Spleen (tissue), 11 donors: ENCODE results near the gene COTL1. TPM values are rescaled to one million over a fixed set of nuclear protein-coding genes. Genes with fewer than 3 reads are reported as not detected.
A peak's percentile ranks its signal among the peaks of the same experiment; 100 is the strongest.

Experiments
- DNase-seq: peaks from one replicate; pipeline ENCODE4 v3.0.0-alpha.2; 2020
- H3K27ac ChIP-seq, 8 donors: fragments of 200-600 bp; sonication (generic) in 7 of 8; 1 replicate in 4 of 8; 2 replicates in 4 of 8; pipeline versions ENCODE4 v1.5.0 to v1.8.0; 2016 to 2021; ENCODE audit warnings: inconsistent platforms in 4 of 8, mild to moderate bottlenecking in 4 of 8, moderate library complexity in 1 of 8
- H3K27me3 ChIP-seq, 7 donors: fragments of 200-600 bp; sonication (generic) in 6 of 7; replicated peaks in 1 of 7; 1 replicate in 4 of 7; 2 replicates in 3 of 7; pipeline versions ENCODE4 v1.5.0 to v1.8.0; 2016 to 2021; ENCODE audit warnings: inconsistent platforms in 3 of 7, mild to moderate bottlenecking in 1 of 7
- H3K36me3 ChIP-seq, 6 donors: fragments of 200-600 bp; sonication (generic) in 5 of 6; 1 replicate in 4 of 6; 2 replicates in 2 of 6; pipeline versions ENCODE4 v1.5.0 to v1.8.0; 2016 to 2021; ENCODE audit warnings: inconsistent platforms in 2 of 6
- H3K4me1 ChIP-seq, 6 donors: fragments of 200-600 bp; sonication (generic) in 5 of 6; 1 replicate in 3 of 6; 2 replicates in 3 of 6; pipeline versions ENCODE4 v1.5.0 to v1.8.0; 2016 to 2021; ENCODE audit warnings: inconsistent platforms in 3 of 6
- H3K4me3 ChIP-seq, 8 donors: fragments of 200-600 bp; sonication (generic) in 7 of 8; 1 replicate in 4 of 8; 2 replicates in 4 of 8; pipeline versions ENCODE4 v1.5.0 to v1.8.0; 2016 to 2021; ENCODE audit warnings: inconsistent platforms in 4 of 8, mild to moderate bottlenecking in 4 of 8, moderate library complexity in 2 of 8
- H3K9me3 ChIP-seq, 8 donors: fragments of 200-600 bp; sonication (generic) in 7 of 8; 1 replicate in 4 of 8; 2 replicates in 4 of 8; pipeline versions ENCODE4 v1.5.0 to v1.8.0; 2016 to 2021; ENCODE audit warnings: inconsistent platforms in 4 of 8
- CTCF ChIP-seq, 11 experiments: fragments of 200-600 bp in 7 of 11; fragments of 450-650 bp in 4 of 11; sonication (generic) in 4 of 11; IDR thresholded peaks in 8 of 11; conservative IDR thresholded peaks in 3 of 11; 1 replicate in 7 of 11; 2 replicates in 4 of 11; pipeline versions ENCODE4 v1.4.0 to v1.8.0; 2016 to 2021; ENCODE audit warnings: antibody characterized with exemption in 11 of 11, inconsistent platforms in 4 of 11, mild to moderate bottlenecking in 1 of 11
- POLR2A ChIP-seq, 3 donors: fragments of 450-650 bp; IDR thresholded peaks; one replicate each; pipeline ENCODE4 v1.5.1; 2017; ENCODE audit warnings: antibody characterized with exemption in 3 of 3, mild to moderate bottlenecking in 1 of 3
- POLR2AphosphoS5 ChIP-seq, 3 donors: sonication (generic); formaldehyde crosslinking; IDR thresholded peaks; one replicate each; pipeline ENCODE4 v1.5.1; 2017; ENCODE audit warnings: antibody characterized with exemption in 3 of 3
- WGBS, 5 donors: extraction: QIAGEN DNeasy Blood & Tissue Kit in 3 of 5; methylation state at CpG; one replicate each; pipeline versions ENCODE4 v1.1.5 to v1.1.7; 2013 to 2018; 5-methylcytosine and 5-hydroxymethylcytosine counted together
- intact Hi-C: fragments of 100-400 bp; cut with DNase I; formaldehyde crosslinking; loops from one replicate; pipeline ENCODE4 v1.15.0; 2023; ENCODE audit warnings: low total_unique reads
- polyA plus RNA-seq, 3 donors: library from polyadenylated mRNA; stranded (reverse); fragments of 200-250 nt; gene quantifications; one replicate each; pipeline ENCODE4 v1.2.1, GENCODE V29; 2013
- total RNA-seq, 7 donors: library from RNA; depleted of rRNA in 3 of 7; stranded (reverse); fragments of >200 nt in 3 of 7; fragmentation: NEBNext Ultra II Directional in 4 of 7; extraction: Animal tissue kit (Norgen Biotek cat#: 25700) in 4 of 7; gene quantifications; one replicate each; pipeline versions ENCODE4 v1.1.0 to v1.2.1, GENCODE V29; 2016 to 2021
- donor health status: healthy with polysubstance abuse.
- donor health status: DM: no; HTN: no; CAD: no; lungs with moderate emphysema.
- donor health status: DM: no; HTN: no; CAD: no.
- donor health status: Bipolar disorder and iron deficiency.
- donor health status: healthy.
- donor health status: DM: no; HTN: no; CAD: no.
- donor health status: DM: yes; HTN: yes; CAD: no.

The COTL1 gene
- total and polyA plus RNA-seq, 10 donors = 284 to 655 (median 397) TPM

- no peak for DNase-seq
- Histone ChIP-seq H3K27ac (peak overlapping the region in 5 of 8 donors; percentile 34 to 70 (median 52)), H3K36me3 (no peaks in the 10 kb centered on the region), H3K27me3 (no peaks in the 10 kb centered on the region), H3K9me3 (peaks cover 0 to 2% (median 1%) of the 10 kb centered on the region in 8 donors), H3K4me1 (peaks cover 9 to 62% (median 38%) of the 10 kb centered on the region in 6 donors), H3K4me3 (no peak overlapping the region)
- 84 to 91% (median 85%) methylated on average over 10 to 14 of the region's 14 CpGs for WGBS, 5 donors
- intact Hi-C loops = no loop called here
- TF ChIP-seq POLR2A (IDR thresholded peaks at IDR 0.05) = no peak
- TF ChIP-seq CTCF (IDR thresholded peaks at IDR 0.05 in 8 of 11, conservative IDR thresholded peaks at IDR 0.05 in 3 of 11) = no peak
- TF ChIP-seq POLR2AphosphoS5 (IDR thresholded peaks at IDR 0.05) = no peak
Measured at GRCh38 chr16:84524346-84524920, 93.4 kb downstream of the COTL1 start.

GRCh38 chr16:84521497-84521770, 96.4 kb downstream of the COTL1 start:
- Histone ChIP-seq H3K9me3 (no peaks in the 10 kb centered on the region), H3K4me3 (no peak overlapping the region), H3K27ac (peak overlapping the region in 1 of 8 donors; percentile 19), H3K36me3 (no peaks in the 10 kb centered on the region), H3K27me3 (no peaks in the 10 kb centered on the region), H3K4me1 (peaks cover 0 to 54% (median 24%) of the 10 kb centered on the region in 6 donors)
- 63 to 83% (median 70%) methylated on average over 4 of the region's 4 CpGs for WGBS, 5 donors
- intact Hi-C loops = no loop called here
- TF ChIP-seq POLR2A (IDR thresholded peaks at IDR 0.05) (no peak), POLR2AphosphoS5 (IDR thresholded peaks at IDR 0.05) (no peak), CTCF (IDR thresholded peaks at IDR 0.05 in 8 of 11, conservative IDR thresholded peaks at IDR 0.05 in 3 of 11) (no peak)
- no peak for DNase-seq

DNA sequence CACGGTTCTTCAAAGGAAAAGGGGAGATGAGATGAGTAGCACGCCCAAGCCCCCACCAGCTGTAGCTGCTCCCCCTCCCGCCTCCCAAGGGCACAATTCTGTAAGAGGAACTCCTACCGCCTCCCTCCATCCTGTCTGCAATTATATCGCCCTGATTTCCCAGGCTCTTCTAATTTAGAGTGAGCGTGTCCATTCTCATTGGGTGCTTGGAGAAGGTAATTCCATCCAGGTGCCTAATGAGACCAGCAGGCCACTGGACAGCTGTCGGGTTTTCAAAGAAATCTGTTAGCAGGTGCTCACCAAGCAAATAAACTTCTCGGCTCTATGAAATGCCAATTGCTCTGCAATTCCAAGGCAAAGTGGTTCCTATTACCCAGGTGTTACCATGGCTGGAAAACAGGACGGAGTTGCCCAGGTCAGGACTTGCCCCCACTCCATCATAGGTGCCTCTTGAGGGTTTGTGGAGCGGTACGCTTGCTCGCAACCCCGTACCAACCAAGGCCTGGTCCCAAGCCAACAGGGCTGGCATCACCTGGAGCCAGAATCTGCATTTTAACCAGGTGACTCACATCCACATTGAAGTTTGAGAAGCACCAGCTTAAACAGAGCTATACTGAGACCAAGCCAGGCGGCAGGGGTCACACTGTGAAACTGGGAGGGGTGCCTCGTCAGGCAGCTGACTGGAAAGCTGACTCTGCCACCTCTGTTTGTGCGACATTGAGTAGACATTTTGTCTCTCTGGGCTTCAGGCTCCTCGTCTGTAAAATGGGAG, 97.0 kb downstream of the COTL1 start:
- Histone ChIP-seq H3K4me1 (peaks cover 0 to 55% (median 21%) of the 10 kb centered on the region in 6 donors), H3K4me3 (no peak overlapping the region), H3K36me3 (no peaks in the 10 kb centered on the region), H3K9me3 (no peaks in the 10 kb centered on the region), H3K27me3 (no peaks in the 10 kb centered on the region), H3K27ac (peak overlapping the region in 1 of 8 donors; percentile 19)
- WGBS, 5 donors = 52 to 75% (median 70%) methylated on average over 17 of the region's 17 CpGs
- no peak for TF ChIP-seq CTCF (IDR thresholded peaks at IDR 0.05 in 8 of 11, conservative IDR thresholded peaks at IDR 0.05 in 3 of 11)
- no peak for DNase-seq
- intact Hi-C loops = no loop called here

GRCh38 chr16:84519855-84520254, 98.0 kb downstream of the COTL1 start:
- peaks cover 0 to 65% (median 30%) of the 10 kb centered on the region in 6 donors for H3K4me1 ChIP-seq
- H3K9me3 ChIP-seq = no peaks in the 10 kb centered on the region
- no peak overlapping the region for H3K4me3 ChIP-seq
- no peak overlapping the region for H3K27ac ChIP-seq
- no peaks in the 10 kb centered on the region for H3K27me3 ChIP-seq
- DNase-seq = no peak
- H3K36me3 ChIP-seq = no peaks in the 10 kb centered on the region
- WGBS, 5 donors = 65 to 70% (median 69%) methylated on average over 7 to 11 of the region's 11 CpGs
- intact Hi-C loops = no loop called here
- TF ChIP-seq CTCF (IDR thresholded peaks at IDR 0.05 in 8 of 11, conservative IDR thresholded peaks at IDR 0.05 in 3 of 11) (no peak), POLR2AphosphoS5 (IDR thresholded peaks at IDR 0.05) (no peak), POLR2A (IDR thresholded peaks at IDR 0.05) (no peak)
